Ishikawa (cell line): ENCODE measurements around the gene WWOX.

Experiments
- CREB1 ChIP-seq: IDR thresholded peaks from 2 replicates; pipeline ENCODE4 v1.6.1; 2012; ENCODE audit warnings: low read depth
- EP300 ChIP-seq: IDR thresholded peaks from 2 replicates; pipeline ENCODE4 v1.6.1; 2012; ENCODE audit warnings: borderline replicate concordance
- NFIC ChIP-seq: IDR thresholded peaks from 2 replicates; pipeline ENCODE4 v1.6.1; 2012
- RAD21 ChIP-seq: IDR thresholded peaks from 2 replicates; pipeline ENCODE4 v1.6.1; 2012; ENCODE audit warnings: low read depth
- YY1 ChIP-seq: IDR thresholded peaks from 2 replicates; pipeline ENCODE4 v1.6.1; 2012; ENCODE audit warnings: low read depth
- TF ChIP-seq, protein P1 (sequence below): IDR thresholded peaks from 2 replicates; pipeline ENCODE4 v1.6.1; 2012; ENCODE audit warnings: low read depth, mild to moderate bottlenecking

DNA sequence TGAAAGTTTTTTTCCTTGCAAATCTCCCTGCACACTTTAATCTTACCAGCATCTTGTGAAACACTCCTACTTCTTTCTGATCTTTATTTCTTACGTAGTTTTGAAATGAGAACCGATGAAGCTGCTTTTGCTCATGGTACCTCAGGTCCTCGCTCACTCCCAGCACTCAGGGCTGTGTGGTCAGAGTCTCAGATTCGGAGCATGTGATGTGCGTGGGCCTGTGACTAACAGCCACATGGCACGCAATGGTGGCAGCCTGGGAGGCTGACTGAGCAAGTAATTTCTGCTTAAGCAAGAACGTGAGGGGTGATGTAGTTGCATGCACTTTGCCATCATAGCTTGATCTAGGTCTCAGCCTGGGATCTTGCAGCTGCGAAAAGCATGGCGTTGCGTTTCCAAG is 876.8 kb downstream of the WWOX start:
- TF ChIP-seq EP300 (no peak), CREB1 (no peak), NFIC (no peak), YY1 (no peak), RAD21 (no peak)
- TF ChIP-seq, protein P1, sequence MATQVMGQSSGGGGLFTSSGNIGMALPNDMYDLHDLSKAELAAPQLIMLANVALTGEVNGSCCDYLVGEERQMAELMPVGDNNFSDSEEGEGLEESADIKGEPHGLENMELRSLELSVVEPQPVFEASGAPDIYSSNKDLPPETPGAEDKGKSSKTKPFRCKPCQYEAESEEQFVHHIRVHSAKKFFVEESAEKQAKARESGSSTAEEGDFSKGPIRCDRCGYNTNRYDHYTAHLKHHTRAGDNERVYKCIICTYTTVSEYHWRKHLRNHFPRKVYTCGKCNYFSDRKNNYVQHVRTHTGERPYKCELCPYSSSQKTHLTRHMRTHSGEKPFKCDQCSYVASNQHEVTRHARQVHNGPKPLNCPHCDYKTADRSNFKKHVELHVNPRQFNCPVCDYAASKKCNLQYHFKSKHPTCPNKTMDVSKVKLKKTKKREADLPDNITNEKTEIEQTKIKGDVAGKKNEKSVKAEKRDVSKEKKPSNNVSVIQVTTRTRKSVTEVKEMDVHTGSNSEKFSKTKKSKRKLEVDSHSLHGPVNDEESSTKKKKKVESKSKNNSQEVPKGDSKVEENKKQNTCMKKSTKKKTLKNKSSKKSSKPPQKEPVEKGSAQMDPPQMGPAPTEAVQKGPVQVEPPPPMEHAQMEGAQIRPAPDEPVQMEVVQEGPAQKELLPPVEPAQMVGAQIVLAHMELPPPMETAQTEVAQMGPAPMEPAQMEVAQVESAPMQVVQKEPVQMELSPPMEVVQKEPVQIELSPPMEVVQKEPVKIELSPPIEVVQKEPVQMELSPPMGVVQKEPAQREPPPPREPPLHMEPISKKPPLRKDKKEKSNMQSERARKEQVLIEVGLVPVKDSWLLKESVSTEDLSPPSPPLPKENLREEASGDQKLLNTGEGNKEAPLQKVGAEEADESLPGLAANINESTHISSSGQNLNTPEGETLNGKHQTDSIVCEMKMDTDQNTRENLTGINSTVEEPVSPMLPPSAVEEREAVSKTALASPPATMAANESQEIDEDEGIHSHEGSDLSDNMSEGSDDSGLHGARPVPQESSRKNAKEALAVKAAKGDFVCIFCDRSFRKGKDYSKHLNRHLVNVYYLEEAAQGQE, result no peak
